GM12878 (cell line): ENCODE data around the gene TSHZ1. TPM values are rescaled to one million over a fixed set of nuclear protein-coding genes. Genes with fewer than 3 reads are reported as not detected.

Source experiments
- ATF3 ChIP-seq: IDR thresholded peaks from 2 replicates; pipeline ENCODE4 v1.6.1; 2011; ENCODE audit warnings: low read depth, mild to moderate bottlenecking, low read length, moderate library complexity, borderline replicate concordance; ENCODE audit errors: extremely low read depth
- CBFB ChIP-seq: IDR thresholded peaks from 2 replicates; pipeline ENCODE4 v1.6.1; 2016; ENCODE audit warnings: antibody characterized with exemption, low read depth
- CBX3 ChIP-seq: fragments of 200-600 bp; sonication (generic); IDR thresholded peaks from 2 replicates; pipeline ENCODE4 v1.6.1; 2016; ENCODE audit warnings: low read depth, borderline replicate concordance
- CUX1 ChIP-seq: IDR thresholded peaks from 2 replicates; pipeline ENCODE4 v1.6.1; 2012; ENCODE audit warnings: improper control_type of control experiment, low read depth, low read length; ENCODE audit not compliant: insufficient replicate concordance
- E4F1 ChIP-seq: fragments of 450-650 bp; IDR thresholded peaks from 2 replicates; pipeline ENCODE4 v1.6.1; 2018; ENCODE audit warnings: borderline replicate concordance, mild to moderate bottlenecking; ENCODE audit not compliant: partially characterized antibody
- FOS ChIP-seq: IDR thresholded peaks from 3 replicates; pipeline ENCODE4 v1.6.1; 2011; ENCODE audit warnings: borderline replicate concordance; ENCODE audit not compliant: insufficient read length; ENCODE audit errors: extremely low read depth
- FOXK2 ChIP-seq: fragments of 450-650 bp; IDR thresholded peaks from 2 replicates; pipeline ENCODE4 v1.6.1; 2017; ENCODE audit warnings: mild to moderate bottlenecking, moderate library complexity
- JUNB ChIP-seq: IDR thresholded peaks from 2 replicates; pipeline ENCODE4 v1.6.1; 2016; ENCODE audit warnings: antibody characterized with exemption, mild to moderate bottlenecking
- MXI1 ChIP-seq: fragments of 150-350 bp; IDR thresholded peaks from 2 replicates; pipeline ENCODE4 v1.6.1; 2011; ENCODE audit warnings: low read depth, mild to moderate bottlenecking, inconsistent platforms, low read length, improper control_type of control experiment
- NFIC ChIP-seq: IDR thresholded peaks from 2 replicates; pipeline ENCODE4 v1.6.1; 2012; ENCODE audit warnings: low read depth, mild to moderate bottlenecking, inconsistent platforms, low read length, moderate library complexity
- NFYB ChIP-seq: IDR thresholded peaks from 2 replicates; pipeline ENCODE4 v1.6.1; 2011; ENCODE audit warnings: low read depth, mild to moderate bottlenecking, low read length, improper control_type of control experiment, moderate library complexity; ENCODE audit not compliant: insufficient read depth
- PKNOX1 ChIP-seq: fragments of 450-650 bp; IDR thresholded peaks from 2 replicates; pipeline ENCODE4 v1.6.1; 2016; ENCODE audit warnings: mild to moderate bottlenecking
- POLR2AphosphoS5 ChIP-seq: IDR thresholded peaks from 2 replicates; pipeline ENCODE4 v1.6.1; 2011; ENCODE audit warnings: mild to moderate bottlenecking, low read length, inconsistent platforms
- SREBF1 ChIP-seq: IDR thresholded peaks from 2 replicates; pipeline ENCODE4 v1.6.1; 2012; ENCODE audit warnings: mild to moderate bottlenecking, low read length
- ZBTB40 ChIP-seq: fragments of 450-650 bp; IDR thresholded peaks from 2 replicates; pipeline ENCODE4 v1.6.1; 2016; ENCODE audit warnings: mild to moderate bottlenecking, moderate library complexity, borderline replicate concordance
- ZNF384 ChIP-seq: IDR thresholded peaks from 2 replicates; pipeline ENCODE4 v1.6.1; 2012; ENCODE audit warnings: low read depth, mild to moderate bottlenecking, low read length, improper control_type of control experiment, borderline replicate concordance
- ZNF622 ChIP-seq: fragments of 450-650 bp; IDR thresholded peaks from 2 replicates; pipeline ENCODE4 v1.6.1; 2017; ENCODE audit warnings: mild to moderate bottlenecking, inconsistent platforms
- polyA plus RNA-seq, 11 experiments: library from polyadenylated mRNA; depleted of rRNA in 4 of 11; unstranded in 6 of 11; stranded (reverse) in 5 of 11; fragments of >200 nt; fragmentation: Nextera tagmentation in 4 of 11; fragmentation: Illumina TruSeq in 1 of 11; extraction: Ambion mirVana in 4 of 11; extraction: Trizol in 1 of 11; gene quantifications; 1 replicate in 1 of 11; 2 replicates in 10 of 11; pipeline versions ENCODE4 v1.2.1 to v1.2.3, GENCODE V29; 2011 to 2016; ENCODE audit warnings: inconsistent platforms in 2 of 11, missing spikeins in 2 of 11, low read depth in 1 of 11
- total RNA-seq, 4 experiments: library from RNA; depleted of rRNA in 3 of 4; stranded (reverse); fragments of >200 nt in 3 of 4; fragmentation: Illumina TruSeq in 1 of 4; extraction: Trizol in 1 of 4; gene quantifications; 2 replicates each; pipeline versions ENCODE4 v1.2.1 to v1.2.3, GENCODE V29; 2013 to 2021

TSHZ1 gene
- total and polyA plus RNA-seq, 10 of the 15 experiments (the other 5 are each of a cell fraction or from before 2014, with no cell fraction given), result 2.2 to 15.2 (median 5.1) TPM

- TF ChIP-seq PKNOX1 (no peak), MXI1 (0 out of 2 replicates have a peak, but pooled peaks have one; percentile 13), FOXK2 (no peak), ZNF384 (no peak), ATF3 (no peak), CBFB (no peak), POLR2AphosphoS5 (no peak), FOS (no peak), ZNF622 (no peak), E4F1 (no peak), CBX3 (no peak), CUX1 (no peak), JUNB (0 out of 2 replicates have a peak, but pooled peaks have one; percentile 7), NFIC (no peak), ZBTB40 (no peak), SREBF1 (no peak), NFYB (no peak)
Measured at GRCh38 chr18:75173125-75173432, 37.5 kb upstream of the TSHZ1 start (continued).
